DMS114 treated with DMSO at 0.1 percent for 48 hours (cell line): ENCODE results near the gene SH2D3A.
"Not testable (repeated sequence)": the region's sequence is repeated elsewhere in the genome, so short reads cannot be mapped to it uniquely, and the experiment has no call there.

Experiments
- DNase-seq: peaks from one replicate; lab custom pipeline; 2025; ENCODE audit not compliant: unreplicated experiment; lab: John Stamatoyannopoulos, UW

SH2D3A gene

GRCh38 chr19:6790194-6791128, 23.2 kb upstream of the SH2D3A start:
- no peak for DNase-seq

- no peak for DNase-seq
These were observed 21.7 kb upstream of the SH2D3A start for GRCh38 chr19:6788896-6789295.

- DNase-seq = no peak
These were observed 20.2 kb upstream of the SH2D3A start for GRCh38 chr19:6787393-6787792.

GRCh38 chr19:6779206-6779605, 12.0 kb upstream of the SH2D3A start:
- no peak for DNase-seq

GRCh38 chr19:6778386-6778785, 11.2 kb upstream of the SH2D3A start:
- DNase-seq = no peak

- no peak for DNase-seq
These were observed 10.2 kb upstream of the SH2D3A start for GRCh38 chr19:6777434-6777833.

- DNase-seq = no peak
These were observed 9.8 kb upstream of the SH2D3A start for GRCh38 chr19:6776999-6777398.

GRCh38 chr19:6776045-6776444, 8.8 kb upstream of the SH2D3A start:
- DNase-seq = not testable (repeated sequence)

GRCh38 chr19:6774821-6775707, 7.8 kb upstream of the SH2D3A start:
- DNase-seq = no peak

GRCh38 chr19:6773323-6773931, 6.2 kb upstream of the SH2D3A start:
- DNase-seq = no peak

- no peak for DNase-seq
These were observed 5.7 kb upstream of the SH2D3A start for GRCh38 chr19:6772866-6773322.

- DNase-seq = no peak
These were observed 5.0 kb upstream of the SH2D3A start, which contains the start of gene VAV1 for GRCh38 chr19:6772028-6772865. VAV1 (plus strand) TSS chr19:6772708; CDS start chr19:6772808, 100 bp downstream.

GRCh38 chr19:6771648-6772027, 4.4 kb upstream of the SH2D3A start:
- DNase-seq = not testable (repeated sequence)

GRCh38 chr19:6769006-6769619, 1.9 kb upstream of the SH2D3A start:
- no peak for DNase-seq

- no peak for DNase-seq
These were observed 1.1 kb upstream of the SH2D3A start for GRCh38 chr19:6768236-6768785.

GRCh38 chr19:6767081-6767356, 216 bp downstream of the SH2D3A start:
- DNase-seq = no peak

GRCh38 chr19:6766357-6767080, 716 bp downstream of the SH2D3A start:
- DNase-seq = no peak

GRCh38 chr19:6765738-6766356, 1.4 kb downstream of the SH2D3A start:
- no peak for DNase-seq
